H1 (cell line): ENCODE results near the gene EVPLL. TPM values are rescaled to one million over a fixed set of nuclear protein-coding genes. Genes with fewer than 3 reads are reported as not detected.
"Not testable (repeated sequence)": the region's sequence is repeated elsewhere in the genome, so short reads cannot be mapped to it uniquely, and the experiment has no call there.

ENCODE experiments used
- CTCF ChIA-PET: fragments of 300-600 bp; sonication (Branson Sonifier 250); formaldehyde crosslinking; loops from one replicate; lab custom pipeline; 2021; ENCODE audit not compliant: partially characterized antibody; lab: Charles Lee
- POLR2A ChIA-PET: fragments of 300-600 bp; sonication (Branson Sonifier 250); formaldehyde crosslinking; loops from one replicate; lab custom pipeline; 2021; ENCODE audit warnings: inconsistent platforms; ENCODE audit not compliant: partially characterized antibody; lab: Charles Lee
- DNase-seq, 2 experiments: peaks; one replicate each; pipeline versions ENCODE4 v3.0.0 to v3.0.0-alpha.2; 2010 to 2022; ENCODE audit warnings: low spot score in 2 of 2, low read depth in 1 of 2, mixed read lengths in 1 of 2
- FAIRE-seq: peaks from 2 replicates; lab custom pipeline; 2011; peaks lifted over from hg19 to GRCh38; lab: Jason Lieb, UNC
- H2AFZ ChIP-seq: 2 replicates; pipeline ENCODE4 v1.8.1; 2012; ENCODE audit warnings: low read length, inconsistent platforms
- H2AK5ac ChIP-seq: 2 replicates; pipeline ENCODE4 v1.6.1; 2013; ENCODE audit warnings: low read depth, low read length
- H2BK120ac ChIP-seq: replicated peaks from 2 replicates; pipeline ENCODE3; 2013; ENCODE audit warnings: low read depth, low read length, inconsistent platforms
- H2BK12ac ChIP-seq: 2 replicates; pipeline ENCODE4 v1.6.1; 2013; ENCODE audit warnings: low read depth, low read length
- H2BK15ac ChIP-seq: 2 replicates; pipeline ENCODE4 v1.6.1; 2013; ENCODE audit warnings: low read length
- H2BK20ac ChIP-seq: 2 replicates; pipeline ENCODE4 v1.6.1; 2013; ENCODE audit warnings: low read length
- H2BK5ac ChIP-seq: 2 replicates; pipeline ENCODE4 v1.6.1; 2013; ENCODE audit warnings: low read depth, low read length
- H3K14ac ChIP-seq: 2 replicates; pipeline ENCODE4 v1.6.1; 2013; ENCODE audit warnings: inconsistent platforms; ENCODE audit not compliant: insufficient read length
- H3K18ac ChIP-seq: 2 replicates; pipeline ENCODE4 v1.6.1; 2013; ENCODE audit warnings: low read length; ENCODE audit errors: extremely low read depth
- H3K23ac ChIP-seq: 2 replicates; pipeline ENCODE4 v1.6.1; 2013; ENCODE audit warnings: inconsistent platforms; ENCODE audit not compliant: insufficient read length
- H3K23me2 ChIP-seq: 2 replicates; pipeline ENCODE4 v1.6.1; 2013; ENCODE audit warnings: low read depth, low read length
- H3K27ac ChIP-seq: 2 replicates; pipeline ENCODE4 v1.6.1; 2011; ENCODE audit warnings: low read depth, low read length, inconsistent platforms
- H3K27me3 ChIP-seq, 4 experiments: replicated peaks in 1 of 4; 1 replicate in 1 of 4; 2 replicates in 3 of 4; pipeline versions ENCODE4 v1.6.1 to v1.8.1; 2011 to 2013; ENCODE audit warnings: low read length in 3 of 4, mild to moderate bottlenecking in 3 of 4, inconsistent platforms in 2 of 4, mixed read lengths in 2 of 4, moderate library complexity in 1 of 4; ENCODE audit not compliant: control insufficient read depth in 3 of 4, insufficient read depth in 3 of 4; ENCODE audit errors: extremely low read depth in 1 of 4
- H3K36me3 ChIP-seq, 4 experiments: 2 replicates each; pipeline versions ENCODE4 v1.6.1 to v1.8.1; 2011 to 2013; ENCODE audit warnings: mild to moderate bottlenecking in 4 of 4, low read length in 3 of 4, moderate library complexity in 2 of 4, control low read depth in 1 of 4, inconsistent platforms in 1 of 4; ENCODE audit not compliant: insufficient read depth in 4 of 4, control insufficient read depth in 2 of 4
- H3K4ac ChIP-seq: replicated peaks from 2 replicates; pipeline ENCODE3; 2013; ENCODE audit warnings: low read length, low read depth, mixed read lengths, inconsistent platforms; ENCODE audit not compliant: insufficient read length
- H3K4me1 ChIP-seq, 4 experiments: replicated peaks in 1 of 4; 1 replicate in 1 of 4; 2 replicates in 3 of 4; pipeline versions ENCODE4 v1.6.1 to v1.8.1; 2011 to 2013; ENCODE audit warnings: low read length in 3 of 4, inconsistent platforms in 2 of 4, mixed read lengths in 1 of 4; ENCODE audit not compliant: insufficient read depth in 4 of 4, control insufficient read depth in 3 of 4
- H3K4me2 ChIP-seq, 2 experiments: 2 replicates each; pipeline versions ENCODE4 v1.6.1 to v1.8.1; 2011 to 2013; ENCODE audit warnings: low read depth in 2 of 2, low read length in 2 of 2, control low read depth in 1 of 2, inconsistent platforms in 1 of 2, mild to moderate bottlenecking in 1 of 2; ENCODE audit not compliant: insufficient read depth in 1 of 2
- H3K4me3 ChIP-seq, 4 experiments: fragments of 200-600, 300-600 bp in 1 of 4; sonication (generic), shearing (Covaris generic), sonication (Bioruptor Twin) in 1 of 4; 2 replicates each; pipeline versions ENCODE4 v1.5.1 to v1.8.1; 2011 to 2016; ENCODE audit warnings: low read length in 4 of 4, low read depth in 3 of 4, control low read depth in 2 of 4, inconsistent platforms in 2 of 4, mild to moderate bottlenecking in 2 of 4, mixed read lengths in 1 of 4, moderate library complexity in 1 of 4; ENCODE audit not compliant: insufficient read depth in 2 of 4; ENCODE audit errors: extremely low read depth in 1 of 4
- H3K56ac ChIP-seq: replicated peaks from 2 replicates; pipeline ENCODE3; 2013; ENCODE audit warnings: low read depth, mild to moderate bottlenecking, mixed read lengths, low read length, inconsistent platforms; ENCODE audit not compliant: insufficient read length
- H3K79me1 ChIP-seq: 2 replicates; pipeline ENCODE4 v1.6.1; 2013; ENCODE audit warnings: low read depth, low read length, control low read depth
- H3K79me2 ChIP-seq, 2 experiments: 2 replicates each; pipeline versions ENCODE4 v1.6.1 to v1.8.1; 2012 to 2013; ENCODE audit warnings: low read length in 2 of 2, mild to moderate bottlenecking in 2 of 2, inconsistent platforms in 1 of 2; ENCODE audit not compliant: insufficient read depth in 2 of 2, control insufficient read depth in 1 of 2
- H3K9ac ChIP-seq, 4 experiments: replicated peaks in 1 of 4; 1 replicate in 1 of 4; 2 replicates in 3 of 4; pipeline versions ENCODE4 v1.6.1 to v1.8.1; 2011 to 2013; ENCODE audit warnings: low read depth in 3 of 4, low read length in 3 of 4, control low read depth in 2 of 4, mild to moderate bottlenecking in 2 of 4, moderate library complexity in 2 of 4, inconsistent platforms in 1 of 4; ENCODE audit errors: extremely low read depth in 1 of 4
- H3K9me3 ChIP-seq, 2 experiments: 2 replicates each; pipeline versions ENCODE4 v1.6.1 to v1.8.1; 2012 to 2013; ENCODE audit warnings: mild to moderate bottlenecking in 2 of 2, moderate library complexity in 2 of 2, control low read depth in 1 of 2, inconsistent platforms in 1 of 2, low read depth in 1 of 2, low read length in 1 of 2, mixed read lengths in 1 of 2; ENCODE audit not compliant: insufficient read depth in 2 of 2
- H4K20me1 ChIP-seq, 2 experiments: replicated peaks in 1 of 2; 2 replicates each; pipeline versions ENCODE3 to v1.8.1; 2011 to 2013; ENCODE audit warnings: inconsistent platforms in 2 of 2, low read length in 2 of 2, mild to moderate bottlenecking in 1 of 2; ENCODE audit not compliant: insufficient read depth in 2 of 2, control insufficient read depth in 1 of 2
- H4K5ac ChIP-seq: 2 replicates; pipeline ENCODE4 v1.6.1; 2013; ENCODE audit warnings: low read length, low read depth, mixed read lengths, inconsistent platforms; ENCODE audit not compliant: insufficient read length
- H4K8ac ChIP-seq: 2 replicates; pipeline ENCODE4 v1.8.0; 2013; ENCODE audit warnings: mild to moderate bottlenecking, moderate library complexity, low read length, inconsistent platforms; ENCODE audit not compliant: insufficient read depth; ENCODE audit errors: extremely low read depth
- H4K91ac ChIP-seq: replicated peaks from 2 replicates; pipeline ENCODE3; 2013; ENCODE audit warnings: low read length, mixed read lengths, inconsistent platforms; ENCODE audit not compliant: insufficient read length
- WGBS, 2 experiments: shearing (Covaris generic) in 1 of 2; methylation state at CpG; one replicate each; pipeline versions ENCODE4 v1.1.6 to v1.1.7; 2013 to 2015; ENCODE audit warnings: low lambda C conversion rate in 2 of 2, mixed read lengths in 2 of 2, inconsistent platforms in 1 of 2, low coverage in 1 of 2, missing lambda C conversion rate in 1 of 2; ENCODE audit not compliant: insufficient replicate concordance in 2 of 2, insufficient coverage in 1 of 2, insufficient read length in 1 of 2; ENCODE audit errors: extremely low coverage in 1 of 2, missing lambda C conversion rate in 1 of 2; 5-methylcytosine and 5-hydroxymethylcytosine counted together
- polyA plus RNA-seq, 7 experiments: library from polyadenylated mRNA; depleted of rRNA in 3 of 7; stranded (reverse) in 5 of 7; unstranded in 2 of 7; fragments of >200 nt in 5 of 7; fragments of 200-250 nt in 2 of 7; gene quantifications; 1 replicate in 5 of 7; 2 replicates in 1 of 7; 4 replicates in 1 of 7; pipeline versions ENCODE4 v1.2.1 to v1.2.3, GENCODE V29; 2011 to 2013; ENCODE audit warnings: missing spikeins in 2 of 7, mixed read lengths in 2 of 7
- total RNA-seq: library from RNA; stranded (reverse); fragmentation: NEBNext Ultra II Directional; extraction: Animal tissue kit (Norgen Biotek cat#: 25700); gene quantifications from 2 replicates; pipeline ENCODE4 v1.2.1, GENCODE V29; 2021

Gene EVPLL
- total and polyA plus RNA-seq, 2 of the 8 experiments (the other 6 are each of a cell fraction or from before 2014, with no cell fraction given) = 0.06 TPM; not detected in 1

DNA sequence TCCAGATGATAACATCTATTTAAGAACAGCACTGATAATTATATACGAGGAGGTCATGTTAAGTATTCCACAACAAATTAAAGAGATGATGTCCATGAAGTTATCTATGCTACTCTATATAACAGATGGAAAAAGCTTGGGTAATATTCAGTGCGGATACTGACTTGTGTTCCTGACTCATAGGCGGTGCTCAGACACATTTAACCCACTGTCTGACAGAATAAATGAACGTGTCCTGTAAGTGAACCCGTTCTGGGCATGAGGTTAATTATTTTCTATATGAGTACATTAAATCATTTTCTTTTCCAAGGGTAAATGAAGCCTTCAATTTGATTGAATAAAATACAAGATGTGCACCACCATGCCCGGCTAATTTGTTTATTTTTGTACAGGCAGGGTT is 31.7 kb downstream of the EVPLL start:
- H3K4ac ChIP-seq, H4K5ac ChIP-seq, H2BK12ac ChIP-seq, H2BK20ac ChIP-seq, H3K56ac ChIP-seq, H3K4me2 ChIP-seq, H3K14ac ChIP-seq, H3K23ac ChIP-seq, POLR2A ChIA-PET, DNase-seq, H3K9me3 ChIP-seq, H4K91ac ChIP-seq, H2BK120ac ChIP-seq, H3K79me2 ChIP-seq, H2AK5ac ChIP-seq, H3K27ac ChIP-seq, H3K9ac ChIP-seq, H2BK5ac ChIP-seq, H3K18ac ChIP-seq, CTCF ChIA-PET, H3K27me3 ChIP-seq, H3K4me1 ChIP-seq, H3K4me3 ChIP-seq, H4K20me1 ChIP-seq, H2AFZ ChIP-seq, H3K36me3 ChIP-seq, H2BK15ac ChIP-seq, H3K23me2 ChIP-seq, FAIRE-seq, H3K79me1 ChIP-seq, H4K8ac ChIP-seq: not testable (repeated sequence)
- 81% methylated on average over 6 of the region's 6 CpGs; no CpG with 5 or more reads in 1 of the 2 experiments for WGBS, 2 experiments
